NCI-H774 (cell line): Measurements from ENCODE around the gene RUSC1.
A peak's percentile ranks its signal among the peaks of the same experiment; 100 is the strongest.

Experiments used
- DNase-seq: peaks from one replicate; lab custom pipeline; 2025; lab: John Stamatoyannopoulos, UW

Gene RUSC1

DNA sequence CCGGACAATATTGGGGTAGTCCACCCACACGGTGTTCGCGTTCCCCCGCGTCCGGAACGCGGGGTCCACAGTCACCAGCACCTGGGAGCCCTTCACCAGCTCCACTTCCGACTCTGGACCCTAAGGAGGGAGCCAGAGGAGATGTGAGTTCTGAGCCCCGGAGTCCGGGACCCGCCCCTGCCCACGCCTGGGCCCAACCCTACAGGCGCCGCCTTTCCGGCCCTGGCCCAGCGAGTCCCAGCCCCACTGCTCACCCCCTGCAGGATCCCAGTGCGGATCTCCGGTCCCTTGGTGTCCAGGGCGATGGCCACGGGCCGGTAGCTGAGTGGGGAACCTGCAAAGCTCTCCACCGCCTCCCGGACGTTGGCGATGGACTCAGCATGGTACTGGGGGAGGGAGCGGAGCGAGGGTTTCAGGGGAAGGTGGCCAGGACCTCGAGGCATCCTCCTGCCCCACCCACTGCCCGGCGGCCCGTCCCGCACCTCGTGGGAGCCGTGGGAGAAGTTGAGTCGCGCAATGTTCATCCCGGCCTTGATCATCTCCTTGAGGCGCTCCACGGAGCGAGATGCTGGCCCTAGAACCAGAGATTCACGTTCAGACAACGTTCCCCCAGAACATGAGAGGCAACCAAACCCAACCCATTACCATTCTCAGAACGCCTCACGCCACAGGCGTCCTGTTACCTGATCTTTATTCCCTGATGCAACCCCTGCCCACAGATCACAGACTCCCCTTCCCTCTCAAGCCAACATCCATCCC, 25.3 kb upstream of the RUSC1 start:
- no peak for DNase-seq

GRCh38 chr1:155295942-155296267, 24.8 kb upstream of the RUSC1 start:
- DNase-seq = no peak

- no peak for DNase-seq
Observed at GRCh38 chr1:155296661-155297060, 24.0 kb upstream of the RUSC1 start.

DNA sequence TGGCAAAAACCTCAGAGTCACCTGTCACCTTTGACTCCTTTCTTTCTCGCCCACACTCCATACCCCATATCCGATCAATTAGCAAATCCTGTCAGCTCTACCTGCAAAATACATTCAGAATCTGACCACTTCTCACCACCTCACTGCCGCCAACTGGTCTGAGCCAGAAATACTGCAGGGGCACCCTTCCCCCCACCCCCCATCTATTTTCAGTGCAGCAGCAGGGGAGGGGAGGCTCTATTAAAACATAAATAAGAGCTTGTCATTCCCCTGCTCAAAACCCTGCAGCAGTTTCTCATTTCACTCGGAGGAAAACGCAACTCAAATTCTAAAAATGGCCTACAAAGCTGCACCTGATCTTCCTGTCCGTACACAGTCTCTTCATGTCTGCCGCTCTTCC, 23.3 kb upstream of the RUSC1 start:
- no peak for DNase-seq

GRCh38 chr1:155300024-155300423, 20.7 kb upstream of the RUSC1 start:
- DNase-seq = no peak

DNA sequence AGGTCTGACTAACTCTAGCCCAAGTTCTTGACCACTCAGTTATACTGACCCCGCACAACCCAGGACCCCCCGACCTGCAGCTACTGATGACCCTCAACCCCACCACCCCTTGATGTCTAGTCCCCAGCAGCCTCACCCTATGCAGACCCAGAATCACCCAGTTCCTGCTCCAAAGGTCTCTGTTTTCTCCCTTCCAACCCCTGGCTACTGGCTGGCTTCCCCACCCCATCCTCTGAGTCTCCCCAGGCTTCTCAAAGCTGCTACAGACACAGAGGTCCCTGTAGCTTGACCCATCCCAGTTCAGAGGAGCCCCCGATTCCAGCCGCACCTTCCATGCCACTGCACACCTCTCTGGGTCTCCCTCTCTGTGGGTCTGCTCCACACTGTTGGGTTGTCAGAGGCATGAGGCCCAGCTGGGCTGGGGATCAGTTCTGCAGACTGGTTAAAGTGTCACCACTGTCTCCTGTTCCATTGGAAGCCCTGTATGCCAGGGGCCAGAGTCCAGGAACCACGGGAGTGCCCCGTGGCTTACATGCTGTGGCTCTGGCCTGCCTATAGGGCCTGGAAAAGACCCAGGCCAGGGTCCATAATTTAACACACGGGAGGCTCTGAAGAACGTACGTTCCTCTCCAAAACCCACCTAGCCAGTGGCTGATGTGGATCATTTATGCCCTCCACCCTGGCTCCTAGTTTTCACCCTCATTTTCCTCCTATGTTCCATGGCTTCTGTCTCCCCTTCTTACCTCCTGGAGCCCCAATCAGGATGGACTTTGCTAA, 20.0 kb upstream of the RUSC1 start:
- no peak for DNase-seq

- DNase-seq = no peak
Observed at GRCh38 chr1:155301342-155301841, 19.3 kb upstream of the RUSC1 start, which contains the start of gene PKLR. PKLR (minus strand) TSS chr1:155301438; CDS start chr1:155301395, 43 bp downstream.

DNA sequence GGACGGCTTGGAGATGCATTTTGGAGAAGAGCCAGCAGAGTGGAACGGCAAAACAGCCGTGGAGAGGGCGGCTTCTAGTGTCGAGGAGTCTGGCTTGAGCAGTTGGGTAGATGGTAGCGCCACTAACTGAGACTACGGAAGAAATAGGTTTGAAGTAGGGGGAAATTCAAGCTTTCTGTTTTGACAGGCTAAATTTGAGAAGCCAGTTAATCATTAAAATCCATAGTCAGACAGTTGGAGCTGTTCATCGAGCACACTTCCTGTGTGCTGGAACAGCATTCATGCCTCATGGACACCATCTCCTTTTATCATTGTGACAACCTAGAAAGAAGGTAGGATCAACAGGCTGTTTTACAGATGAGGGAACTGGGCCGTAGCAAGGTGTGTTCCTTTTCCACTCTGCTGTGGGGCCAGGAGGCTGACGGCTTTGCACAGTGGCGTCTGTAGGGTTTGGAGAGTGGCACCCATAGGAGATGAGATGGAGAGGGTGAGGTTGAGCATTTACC, 16.1 kb upstream of the RUSC1 start:
- no peak for DNase-seq

- DNase-seq = no peak
Observed at GRCh38 chr1:155305881-155306391, 14.8 kb upstream of the RUSC1 start.

- no peak for DNase-seq
Observed at GRCh38 chr1:155307247-155307740, 13.4 kb upstream of the RUSC1 start.

DNA sequence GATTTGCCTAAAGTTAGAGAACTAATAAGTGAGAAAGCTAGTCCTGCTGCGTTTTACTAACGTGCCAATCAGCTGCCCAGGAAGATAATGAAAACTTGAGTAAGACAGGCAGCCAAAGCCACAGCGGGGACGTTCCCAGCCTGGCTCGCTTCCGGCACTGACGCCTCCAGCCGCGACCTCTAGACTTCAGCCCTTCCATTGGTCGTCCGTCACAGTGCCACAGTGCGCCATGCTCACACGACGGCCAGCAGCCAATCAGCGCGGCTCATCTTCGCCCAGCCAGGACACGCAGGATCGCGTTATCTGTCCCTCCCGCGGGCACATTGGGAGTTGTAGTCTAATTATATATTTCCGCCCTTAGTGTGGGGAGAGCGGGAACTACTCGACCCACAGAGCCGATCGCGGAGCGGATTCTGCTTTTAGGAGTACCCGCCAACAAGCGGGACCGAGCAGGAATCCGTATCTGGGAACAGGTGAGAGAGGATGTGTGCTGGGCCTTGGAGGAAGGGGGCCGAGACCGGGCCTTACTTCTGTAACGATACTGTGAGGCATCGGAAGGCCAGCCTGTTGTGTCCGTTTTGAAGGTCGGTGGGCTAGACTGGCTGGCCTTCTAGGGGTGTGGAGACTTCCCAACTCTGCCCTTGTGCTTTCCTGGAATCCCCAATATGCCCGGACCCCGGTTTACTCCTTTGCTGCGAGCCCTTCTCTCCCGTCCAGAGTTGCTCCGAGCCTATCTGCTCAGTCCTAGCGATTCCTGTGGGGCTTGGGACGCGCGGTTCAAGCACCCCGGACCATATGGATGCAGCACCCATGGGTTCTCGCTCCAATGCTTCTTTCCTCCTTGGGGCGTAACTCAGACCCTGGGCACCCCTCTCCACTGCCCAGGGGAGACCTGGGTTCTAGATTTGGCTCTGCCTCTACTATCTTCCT, 11.9 kb upstream of the RUSC1 start, which contains the start of gene FDPS:
TSS of gene FDPS (plus strand) at position 374 of the 930 bp plus-strand sequence. CDS start 924 bp downstream, outside the sequence.
- DNase-seq = peak; percentile 99

GRCh38 chr1:155309423-155310021, 11.2 kb upstream of the RUSC1 start:
- no peak for DNase-seq

- no peak for DNase-seq
Observed at GRCh38 chr1:155313261-155313660, 7.4 kb upstream of the RUSC1 start.

- DNase-seq = no peak
Observed at GRCh38 chr1:155316922-155317321, 3.8 kb upstream of the RUSC1 start.

DNA sequence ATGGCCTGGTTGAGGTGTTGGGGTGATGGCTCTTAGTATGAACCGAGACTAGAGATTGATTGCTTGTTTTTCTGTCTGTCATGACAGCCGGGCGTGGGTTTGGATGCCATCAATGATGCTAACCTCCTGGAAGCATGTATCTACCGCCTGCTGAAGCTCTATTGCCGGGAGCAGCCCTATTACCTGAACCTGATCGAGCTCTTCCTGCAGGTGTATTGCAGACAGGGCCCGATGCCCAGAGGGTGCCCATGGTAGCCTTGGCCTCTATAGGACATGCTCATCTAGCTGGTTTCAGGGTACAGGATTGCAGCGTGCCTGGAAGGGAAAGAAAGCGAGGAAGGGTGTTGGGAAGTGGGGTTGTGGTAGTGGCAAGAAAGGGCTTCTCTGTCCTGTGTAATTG, 2.6 kb upstream of the RUSC1 start:
- no peak for DNase-seq

GRCh38 chr1:155319536-155319935, 1.2 kb upstream of the RUSC1 start:
- no peak for DNase-seq

DNA sequence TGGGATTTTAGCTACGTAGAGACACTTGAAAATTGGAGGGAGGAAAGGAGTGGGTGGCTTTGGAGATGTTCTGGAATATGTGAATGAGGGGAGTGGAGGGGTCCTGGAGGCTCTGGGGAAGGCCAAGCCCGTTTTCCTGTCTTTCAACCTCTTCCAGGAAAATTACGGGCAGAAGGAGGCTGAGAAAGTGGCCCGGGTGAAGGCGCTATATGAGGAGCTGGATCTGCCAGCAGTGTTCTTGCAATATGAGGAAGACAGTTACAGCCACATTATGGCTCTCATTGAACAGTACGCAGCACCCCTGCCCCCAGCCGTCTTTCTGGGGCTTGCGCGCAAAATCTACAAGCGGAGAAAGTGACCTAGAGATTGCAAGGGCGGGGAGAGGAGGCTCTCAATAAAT, 442 bp upstream of the RUSC1 start:
- DNase-seq = no peak

GRCh38 chr1:155321639-155322503, 1.2 kb downstream of the RUSC1 start:
- DNase-seq = no peak

DNA sequence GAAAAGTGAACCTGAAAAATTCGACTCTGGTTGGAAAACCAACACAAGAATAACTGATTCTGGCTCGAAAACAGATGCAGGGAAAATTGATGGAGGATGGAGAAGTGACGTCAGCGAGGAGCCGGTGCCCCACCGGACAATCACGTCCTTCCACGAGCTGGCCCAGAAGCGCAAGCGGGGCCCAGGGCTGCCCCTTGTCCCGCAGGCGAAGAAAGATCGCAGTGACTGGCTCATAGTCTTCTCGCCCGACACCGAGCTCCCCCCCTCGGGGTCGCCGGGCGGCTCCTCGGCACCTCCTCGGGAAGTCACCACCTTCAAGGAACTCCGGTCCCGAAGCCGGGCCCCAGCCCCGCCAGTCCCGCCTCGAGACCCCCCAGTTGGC, 1.9 kb downstream of the RUSC1 start:
- no peak for DNase-seq
